Astrocyte (in vitro differentiated cells and primary cell): Measurements from ENCODE around the gene UGDH.

Source experiments
- CTCF ChIP-seq: IDR thresholded peaks from 2 replicates; pipeline ENCODE4 v1.5.1; 2011; ENCODE audit warnings: low read depth, mild to moderate bottlenecking, inconsistent platforms, low read length, moderate library complexity; ENCODE audit not compliant: insufficient read depth
- EZH2 ChIP-seq: IDR thresholded peaks from 2 replicates; pipeline ENCODE4 v1.6.1; 2012; ENCODE audit warnings: mild to moderate bottlenecking, low read length, inconsistent platforms; ENCODE audit not compliant: insufficient read depth

- TF ChIP-seq EZH2 (no peak), CTCF (no peak)
Measured at GRCh38 chr4:39453738-39454137, 73.5 kb downstream of the UGDH start.
